GM13977 (cell line): Measurements from ENCODE around the gene CCDC87.
"Not testable (repeated sequence)": the region's sequence is repeated elsewhere in the genome, so short reads cannot be mapped to it uniquely, and the experiment has no call there.

Experiments used
- DNase-seq: peaks from one replicate; pipeline ENCODE4 v3.0.0; 2012; ENCODE audit warnings: low spot score
- CTCF ChIP-seq: IDR thresholded peaks from 2 replicates; pipeline ENCODE4 v1.5.1; 2012; ENCODE audit warnings: mild to moderate bottlenecking, control low read depth; ENCODE audit not compliant: insufficient read depth; ENCODE audit errors: extremely low read depth, missing control alignments
- in situ Hi-C: fragments of 300-500 bp; cut with MboI; formaldehyde crosslinking; loops from one replicate; pipeline ENCODE4 v1.12.0; 2022; ENCODE audit warnings: low sequenced_read_pairs, low pct_unique_long_range_greater_than_20kb, mixed read lengths, inconsistent platforms; ENCODE audit not compliant: unreplicated experiment

CCDC87 gene

GRCh38 chr11:66547662-66548009 is 45.2 kb downstream of the CCDC87 start:
- no peak for DNase-seq
- no peak for TF ChIP-seq CTCF
- in situ Hi-C loops: no loop called here

GRCh38 chr11:66546966-66547661 is 45.7 kb downstream of the CCDC87 start:
- no peak for DNase-seq
- no peak for TF ChIP-seq CTCF
- in situ Hi-C loops: no loop called here

DNA sequence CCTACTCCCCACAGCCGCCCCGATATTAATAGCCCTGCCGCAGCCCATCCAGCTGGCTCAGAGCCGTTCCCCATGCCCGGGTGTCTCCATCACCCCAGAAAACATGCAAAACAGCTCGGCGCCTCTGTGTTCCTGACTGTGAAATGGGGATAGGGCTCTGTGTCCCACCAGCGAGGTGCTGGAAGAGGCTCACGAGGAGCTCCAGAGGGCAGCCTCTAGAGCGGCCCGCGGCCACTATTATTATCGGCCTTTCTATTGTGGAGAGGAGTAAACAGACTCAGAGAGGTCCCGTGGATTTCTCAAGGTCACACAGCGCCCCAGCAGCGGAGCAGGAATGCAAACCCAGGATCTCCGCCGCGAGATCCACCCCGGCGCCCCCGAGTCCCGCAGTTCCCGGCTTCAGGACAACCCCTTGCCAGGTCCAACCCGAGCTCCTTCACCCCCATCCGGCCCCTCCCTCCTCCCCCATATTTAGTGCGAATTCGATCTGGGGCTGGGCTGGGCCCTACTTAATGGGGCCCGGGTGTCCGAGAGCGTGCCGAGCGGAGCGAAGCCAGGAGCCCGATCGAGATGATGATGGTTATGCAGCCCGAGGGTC is 46.4 kb downstream of the CCDC87 start, which contains the start of gene ACTN3:
Gene ACTN3 (plus strand): TSS at position 536 of the 598 bp plus-strand sequence. CDS start 35 bp downstream, at position 571.
- no peak for DNase-seq
- in situ Hi-C loops: no loop called here

GRCh38 chr11:66545701-66546367 is 47.0 kb downstream of the CCDC87 start, which contains the start of gene ZDHHC24:
TSS of gene ZDHHC24 (minus strand) at chr11:66546048. CDS start at chr11:66546003, 45 bp downstream.
- in situ Hi-C loops: no loop called here
- DNase-seq: peak; percentile 99
- no peak for TF ChIP-seq CTCF

More for the DNA sequence above, 46.4 kb downstream of the CCDC87 start, which contains the start of gene ACTN3:
- TF ChIP-seq CTCF: no peak

DNA sequence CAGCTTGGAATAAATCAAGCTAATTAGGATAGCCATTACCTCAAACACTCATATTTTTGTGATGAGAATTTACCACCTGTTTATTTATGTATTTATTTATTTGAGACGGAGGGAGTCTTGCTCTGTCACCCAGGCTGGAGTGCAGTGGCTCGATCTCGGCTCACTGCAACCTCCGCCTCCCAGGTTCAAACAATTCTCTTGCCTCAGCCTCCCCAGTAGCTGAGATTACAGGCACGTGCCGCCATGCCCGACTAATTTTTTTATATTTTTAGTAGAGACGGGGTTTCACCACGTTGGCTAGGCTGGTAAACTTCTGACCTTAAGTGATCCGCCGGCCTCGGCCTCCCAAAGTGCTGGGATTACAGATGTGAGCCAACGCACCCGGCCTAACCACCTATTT is 47.9 kb downstream of the CCDC87 start:
- in situ Hi-C loops, DNase-seq: not testable (repeated sequence)

DNA sequence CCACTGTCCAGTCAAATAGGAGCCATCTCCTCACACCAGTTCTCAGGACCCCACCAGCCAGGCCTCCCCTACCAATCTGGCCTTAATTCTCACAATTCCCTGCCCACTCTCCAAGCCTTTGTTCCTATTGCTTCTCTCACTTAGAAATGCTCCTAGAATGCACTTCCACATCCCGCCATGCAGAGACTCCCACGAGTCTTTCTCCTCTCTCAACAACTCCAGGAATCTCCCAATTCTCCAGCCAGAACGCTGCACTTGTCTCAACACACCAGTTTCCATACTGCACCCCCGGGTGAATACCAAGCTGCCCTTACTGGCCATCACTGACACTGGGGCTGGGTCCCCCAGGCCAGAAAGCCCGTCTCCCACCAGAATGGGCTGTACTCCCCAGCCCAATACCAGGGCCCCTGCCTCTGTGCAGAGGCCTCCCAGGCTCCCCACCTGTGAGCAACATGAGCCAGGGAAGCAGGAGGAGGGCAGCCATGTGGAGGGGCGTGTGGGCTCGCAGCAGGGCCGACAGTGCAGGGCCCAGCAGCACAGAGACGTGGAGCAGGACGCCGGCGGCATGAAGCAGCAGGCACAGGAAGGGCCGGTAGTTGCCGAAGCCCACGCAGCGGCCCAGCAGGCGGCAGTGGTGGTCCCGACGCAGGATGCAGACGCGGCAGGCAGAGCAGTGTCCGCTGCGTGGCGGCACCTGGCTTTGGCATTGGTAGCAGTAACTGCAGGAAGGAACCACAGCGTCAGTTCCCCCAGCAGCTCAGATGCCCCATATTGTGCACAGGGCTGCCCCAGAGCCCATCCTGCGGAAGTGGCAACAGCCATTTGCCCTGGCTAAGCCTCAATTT is 49.4 kb downstream of the CCDC87 start:
- in situ Hi-C loops: no loop called here
- peak; percentile 79 for DNase-seq
- peak; percentile 73 for TF ChIP-seq CTCF
